Erythroblast (primary cell): ENCODE results near the gene LRRFIP2.

Experiments
- GATA1 ChIP-seq: IDR thresholded peaks from 2 replicates; pipeline ENCODE4 v1.6.1; 2011; ENCODE audit warnings: low read depth, mild to moderate bottlenecking, control low read depth, low read length, moderate library complexity
- POLR2A ChIP-seq: IDR thresholded peaks from 2 replicates; pipeline ENCODE4 v1.6.1; 2011; ENCODE audit warnings: mild to moderate bottlenecking, low read length

DNA sequence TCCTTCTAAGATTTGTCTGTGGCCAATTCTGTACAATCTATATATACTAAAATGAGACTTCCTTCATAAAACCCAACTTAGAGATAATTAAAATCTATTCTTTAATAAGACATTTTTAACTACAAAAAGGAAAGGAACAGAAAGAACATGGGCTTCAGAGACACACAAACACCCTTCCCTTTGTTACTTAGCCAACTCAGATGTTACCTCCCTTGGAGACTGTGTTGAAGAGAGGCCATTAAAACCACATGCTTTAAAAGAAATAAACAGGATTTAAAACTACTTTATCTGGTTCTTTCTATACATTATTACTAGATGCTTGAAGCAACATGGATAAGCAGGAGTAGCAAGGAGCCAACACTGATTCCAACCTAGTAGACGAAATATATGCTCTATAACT is 42.0 kb downstream of the LRRFIP2 start:
- TF ChIP-seq POLR2A (no peak), GATA1 (no peak)
